BE2C (cell line): Measurements from ENCODE around the gene CDCP1.

Experiments used
- DNase-seq: peaks from one replicate; pipeline ENCODE4 v3.0.0-alpha.2; 2020
- H3K27me3 ChIP-seq: fragments of 250-450 bp; sonication (Bioruptor Pico); 2 replicates; pipeline ENCODE4 v1.5.1; 2020; ENCODE audit warnings: mild to moderate bottlenecking
- H3K36me3 ChIP-seq: fragments of 250-450 bp; sonication (Bioruptor Pico); 2 replicates; pipeline ENCODE4 v1.5.1; 2020; ENCODE audit warnings: mild to moderate bottlenecking
- H3K4me1 ChIP-seq: fragments of 250-450 bp; sonication (Bioruptor Pico); 2 replicates; pipeline ENCODE4 v1.5.1; 2020
- H3K4me3 ChIP-seq: 2 replicates; pipeline ENCODE4 v1.5.1; 2011; ENCODE audit warnings: low read depth, low read length
- H3K9me3 ChIP-seq: fragments of 250-450 bp; sonication (Bioruptor Pico); 2 replicates; pipeline ENCODE4 v1.5.1; 2020
- TF ChIP-seq, protein P1 (sequence below): IDR thresholded peaks from 2 replicates; pipeline ENCODE4 v1.5.1; 2012; ENCODE audit warnings: mild to moderate bottlenecking, low read depth, low read length

CDCP1 gene

DNA sequence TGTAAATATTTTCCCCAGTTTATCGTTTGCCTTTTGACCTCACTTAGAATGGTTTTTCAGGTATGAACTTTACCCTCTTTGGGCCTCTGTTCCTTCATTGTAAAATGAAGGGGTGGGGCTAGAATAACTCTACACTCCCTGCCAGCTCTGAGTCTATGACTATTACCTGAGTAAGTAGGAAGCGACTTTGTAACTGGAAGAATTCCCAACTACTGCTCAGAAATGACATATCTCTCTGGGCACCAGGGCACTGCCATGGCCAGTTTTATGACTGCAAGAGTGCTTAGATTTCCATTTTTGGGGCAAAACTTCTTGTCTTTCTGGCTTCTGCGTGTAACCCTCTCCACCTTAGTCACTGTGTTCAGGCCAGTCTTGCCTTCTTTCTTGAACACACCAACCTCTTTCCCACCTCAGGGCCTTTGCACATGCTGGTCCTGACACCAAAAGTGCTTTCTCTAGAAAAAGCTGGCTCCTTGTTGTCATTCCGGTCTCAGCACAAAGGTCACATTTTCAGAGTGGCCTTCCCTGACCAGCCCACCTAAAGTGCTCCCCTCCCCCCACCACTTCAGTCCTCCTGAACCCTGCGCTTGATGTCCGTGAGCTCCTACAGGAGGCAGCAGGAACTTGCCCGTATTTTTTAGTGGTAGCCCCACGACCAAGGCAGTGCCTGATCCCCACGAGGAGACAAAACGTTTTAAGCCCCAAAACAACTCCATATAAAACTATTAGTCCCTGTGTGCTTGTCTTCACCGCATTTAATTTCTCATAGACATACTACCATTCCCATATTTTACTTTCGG lies 25.6 kb downstream of the CDCP1 start:
- Histone ChIP-seq H3K9me3 (no peaks in the 10 kb centered on the region), H3K36me3 (no peaks in the 10 kb centered on the region), H3K4me1 (no peaks in the 10 kb centered on the region), H3K27me3 (peaks cover 3% of the 10 kb centered on the region; the same call in 1 of the 2 replicates), H3K4me3 (no peak overlapping the region)
- no peak for DNase-seq
- TF ChIP-seq, protein P1, sequence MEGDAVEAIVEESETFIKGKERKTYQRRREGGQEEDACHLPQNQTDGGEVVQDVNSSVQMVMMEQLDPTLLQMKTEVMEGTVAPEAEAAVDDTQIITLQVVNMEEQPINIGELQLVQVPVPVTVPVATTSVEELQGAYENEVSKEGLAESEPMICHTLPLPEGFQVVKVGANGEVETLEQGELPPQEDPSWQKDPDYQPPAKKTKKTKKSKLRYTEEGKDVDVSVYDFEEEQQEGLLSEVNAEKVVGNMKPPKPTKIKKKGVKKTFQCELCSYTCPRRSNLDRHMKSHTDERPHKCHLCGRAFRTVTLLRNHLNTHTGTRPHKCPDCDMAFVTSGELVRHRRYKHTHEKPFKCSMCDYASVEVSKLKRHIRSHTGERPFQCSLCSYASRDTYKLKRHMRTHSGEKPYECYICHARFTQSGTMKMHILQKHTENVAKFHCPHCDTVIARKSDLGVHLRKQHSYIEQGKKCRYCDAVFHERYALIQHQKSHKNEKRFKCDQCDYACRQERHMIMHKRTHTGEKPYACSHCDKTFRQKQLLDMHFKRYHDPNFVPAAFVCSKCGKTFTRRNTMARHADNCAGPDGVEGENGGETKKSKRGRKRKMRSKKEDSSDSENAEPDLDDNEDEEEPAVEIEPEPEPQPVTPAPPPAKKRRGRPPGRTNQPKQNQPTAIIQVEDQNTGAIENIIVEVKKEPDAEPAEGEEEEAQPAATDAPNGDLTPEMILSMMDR = no peak

DNA sequence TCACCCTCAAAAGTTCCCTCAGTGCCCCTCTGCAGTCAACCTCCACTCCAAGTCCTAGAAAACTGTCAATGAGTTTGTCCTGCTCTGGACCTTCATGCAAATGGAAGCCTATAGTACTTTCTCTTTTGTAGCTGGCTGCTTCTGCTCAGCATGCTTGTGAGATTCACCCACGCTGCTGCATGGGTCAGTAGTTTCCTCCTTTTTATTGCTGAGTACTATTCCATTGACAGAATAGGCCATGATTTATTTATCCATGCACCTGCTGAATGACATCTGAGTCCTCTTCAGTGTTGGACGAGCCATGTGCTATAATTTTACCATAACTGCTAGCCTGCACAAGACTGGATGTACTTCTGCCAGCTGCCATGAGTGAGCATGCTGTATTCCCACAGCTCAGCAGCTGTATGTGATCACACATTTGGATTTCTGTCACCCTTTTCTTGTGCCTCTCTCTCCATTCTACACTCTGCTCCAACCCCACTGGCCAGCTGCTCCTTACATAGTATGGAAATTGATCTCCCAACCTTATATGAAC lies 26.3 kb downstream of the CDCP1 start:
- Histone ChIP-seq H3K9me3 (no peaks in the 10 kb centered on the region), H3K4me1 (no peaks in the 10 kb centered on the region), H3K27me3 (peaks cover 3% of the 10 kb centered on the region; the same call in 1 of the 2 replicates), H3K4me3 (no peak overlapping the region), H3K36me3 (no peaks in the 10 kb centered on the region)
- TF ChIP-seq, protein P1 = no peak
- no peak for DNase-seq

DNA sequence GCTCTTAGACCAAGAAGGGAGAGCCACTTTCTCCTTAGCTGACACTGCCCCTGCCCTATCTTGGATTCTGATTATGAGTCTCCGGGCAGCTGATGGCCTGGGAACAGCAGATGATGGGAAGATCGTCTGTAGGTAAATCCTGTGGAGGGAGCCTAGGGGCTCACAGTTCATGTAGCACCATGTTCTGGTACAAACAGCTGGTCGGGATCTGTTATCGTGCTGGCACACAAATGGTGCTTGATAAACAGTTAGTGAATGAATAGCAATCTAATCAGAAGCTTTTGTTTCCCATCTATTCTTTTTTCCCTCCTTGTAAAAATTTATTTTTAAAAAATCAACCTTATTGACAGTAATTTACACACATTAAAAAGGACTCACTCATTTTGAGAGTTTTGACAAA lies 26.8 kb downstream of the CDCP1 start:
- no peak for DNase-seq
- Histone ChIP-seq H3K4me3 (no peak overlapping the region), H3K36me3 (no peaks in the 10 kb centered on the region), H3K27me3 (peaks cover 3% of the 10 kb centered on the region; the same call in 1 of the 2 replicates), H3K4me1 (no peaks in the 10 kb centered on the region), H3K9me3 (no peaks in the 10 kb centered on the region)
- TF ChIP-seq, protein P1 = no peak

DNA sequence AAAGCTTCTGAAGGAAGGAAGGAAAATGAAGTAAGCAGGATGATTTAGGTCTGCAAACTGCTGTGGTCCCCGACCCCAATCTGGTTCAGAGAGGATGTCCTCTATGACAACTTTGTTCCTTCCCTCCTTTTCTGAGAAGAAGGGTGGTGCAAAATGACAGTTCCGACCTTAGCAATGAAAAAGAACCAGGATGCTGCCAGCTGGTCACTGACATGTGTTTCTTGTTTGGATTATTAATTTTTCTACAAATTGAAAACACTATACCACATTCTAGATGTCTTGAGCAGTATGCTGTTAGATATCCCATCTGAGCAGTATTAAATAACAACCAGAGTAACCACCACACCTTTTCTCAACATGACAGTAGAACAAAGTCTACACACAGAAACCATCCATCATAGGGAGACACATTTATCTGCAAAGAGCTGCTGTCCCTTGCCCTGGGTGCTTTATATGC lies 27.5 kb downstream of the CDCP1 start:
- H3K4me1 ChIP-seq = no peaks in the 10 kb centered on the region
- no peak for DNase-seq
- H3K36me3 ChIP-seq = no peaks in the 10 kb centered on the region
- no peaks in the 10 kb centered on the region for H3K9me3 ChIP-seq
- H3K4me3 ChIP-seq = no peak overlapping the region
- TF ChIP-seq, protein P1 = no peak
- H3K27me3 ChIP-seq = peaks cover 3% of the 10 kb centered on the region; the same call in 1 of the 2 replicates

DNA sequence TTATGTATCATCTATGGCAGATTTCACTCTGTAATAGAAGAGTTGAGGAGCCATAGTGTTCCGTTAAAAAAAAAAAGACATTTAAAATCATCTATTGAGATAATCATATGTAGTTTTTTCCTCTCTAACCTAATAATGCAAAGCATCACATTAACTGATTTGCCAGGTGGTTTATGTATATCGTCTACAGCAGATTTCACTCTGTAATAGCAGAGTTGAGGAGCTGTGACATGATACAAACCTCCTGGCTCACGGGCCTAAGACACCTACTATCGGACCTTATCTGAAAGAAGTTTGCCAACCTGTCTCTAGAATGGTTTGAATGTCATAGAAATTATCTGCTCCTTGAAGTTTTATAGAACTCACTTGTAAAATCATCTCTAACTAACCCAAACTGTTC lies 29.8 kb downstream of the CDCP1 start:
- peaks cover 3% of the 10 kb centered on the region; the same call in 1 of the 2 replicates for H3K27me3 ChIP-seq
- no peaks in the 10 kb centered on the region for H3K36me3 ChIP-seq
- H3K4me1 ChIP-seq = no peaks in the 10 kb centered on the region
- no peaks in the 10 kb centered on the region for H3K9me3 ChIP-seq
- TF ChIP-seq, protein P1 = no peak
- DNase-seq = no peak
- H3K4me3 ChIP-seq = no peak overlapping the region

DNA sequence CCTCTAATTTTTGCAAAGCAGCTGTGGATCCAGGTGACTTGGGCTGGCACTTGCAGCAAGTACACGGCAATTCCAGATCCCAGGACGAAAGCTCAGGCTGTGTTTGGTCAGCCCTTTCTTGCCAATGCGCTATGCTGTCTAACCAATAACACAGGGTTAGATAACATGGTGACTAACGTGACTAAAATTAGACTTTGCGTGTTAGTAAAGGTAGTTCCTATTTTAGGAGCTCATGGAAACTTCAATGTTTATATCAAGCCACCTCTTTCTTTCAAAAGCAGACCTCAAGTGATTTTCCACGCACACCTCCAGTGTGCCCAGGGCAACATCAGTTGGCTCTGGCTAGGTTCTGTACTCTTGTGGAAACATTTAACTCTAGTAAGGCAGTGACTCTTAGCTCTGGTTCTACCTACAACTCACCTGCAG lies 32.5 kb downstream of the CDCP1 start:
- no peak for DNase-seq
- H3K9me3 ChIP-seq = no peaks in the 10 kb centered on the region

More for the DNA sequence above, 32.5 kb downstream of the CDCP1 start:
- no peaks in the 10 kb centered on the region for H3K4me1 ChIP-seq
- no peaks in the 10 kb centered on the region for H3K36me3 ChIP-seq
- TF ChIP-seq, protein P1 = no peak
- H3K27me3 ChIP-seq = peaks cover 3% of the 10 kb centered on the region; the same call in 1 of the 2 replicates
- H3K4me3 ChIP-seq = no peak overlapping the region
